OCI-LY7 (cell line): ENCODE data around the gene PCNX2. TPM values are rescaled to one million over a fixed set of nuclear protein-coding genes. Genes with fewer than 3 reads are reported as not detected.

ENCODE experiments used
- Bru-seq: library from RNA; stranded (reverse); fragments of 400-500 nt; gene quantifications from one replicate; lab custom pipeline; 2021; lab: Mats Ljungman, UMichigan
- BruChase-seq, 2 experiments: library from RNA; stranded (reverse); fragments of 400-500 nt; gene quantifications; one replicate each; lab custom pipeline; 2021; lab: Mats Ljungman, UMichigan
- BruUV-seq: library from RNA; stranded (reverse); fragments of 400-500 nt; replicated peaks from 2 replicates; lab custom pipeline; 2021; lab: Mats Ljungman, UMichigan
- CTCF ChIA-PET: fragments of 300-600 bp; sonication (Branson Sonifier 250); formaldehyde crosslinking; loops from one replicate; lab custom pipeline; 2022; ENCODE audit warnings: antibody characterized with exemption; ENCODE audit not compliant: unreplicated experiment; lab: Charles Lee
- POLR2A ChIA-PET: fragments of 300-600 bp; sonication (Branson Sonifier 250); formaldehyde crosslinking; loops from one replicate; lab custom pipeline; 2022; ENCODE audit warnings: antibody characterized with exemption; lab: Charles Lee
- DNase-seq: peaks from one replicate; pipeline ENCODE4 v3.0.0-alpha.2; 2015; ENCODE audit warnings: low spot score
- H2AFZ ChIP-seq: fragments of 200-600 bp; sonication (generic), shearing (Covaris generic); 2 replicates; pipeline ENCODE4 v1.6.1; 2014; ENCODE audit warnings: mild to moderate bottlenecking, antibody characterized with exemption, low read length, moderate library complexity
- H3K27ac ChIP-seq: fragments of 200-600 bp; sonication (generic); 2 replicates; pipeline ENCODE4 v1.5.1; 2014; ENCODE audit warnings: mixed run types, low read depth, mild to moderate bottlenecking, moderate library complexity, low read length, inconsistent platforms; ENCODE audit not compliant: poor library complexity, severe bottlenecking
- H3K36me3 ChIP-seq: fragments of 200-600 bp; sonication (generic); 2 replicates; pipeline ENCODE4 v1.6.1; 2014; ENCODE audit warnings: mild to moderate bottlenecking, antibody characterized with exemption, low read length, moderate library complexity, mixed read lengths; ENCODE audit not compliant: insufficient read depth
- H3K4me1 ChIP-seq: fragments of 200-600 bp; sonication (generic); 2 replicates; pipeline ENCODE4 v1.5.1; 2014; ENCODE audit warnings: mild to moderate bottlenecking, low read length; ENCODE audit not compliant: insufficient read depth, poor library complexity, severe bottlenecking
- H3K4me2 ChIP-seq: fragments of 200-600 bp; sonication (generic); 2 replicates; pipeline ENCODE4 v1.6.1; 2014; ENCODE audit warnings: mild to moderate bottlenecking, low read length
- H3K4me3 ChIP-seq: fragments of 200-600 bp; sonication (generic); 2 replicates; pipeline ENCODE4 v1.5.1; 2014; ENCODE audit warnings: mild to moderate bottlenecking, low read depth, low read length; ENCODE audit not compliant: poor library complexity, severe bottlenecking
- H3K79me2 ChIP-seq: fragments of 200-600 bp; sonication (generic); 2 replicates; pipeline ENCODE4 v1.6.1; 2016; ENCODE audit warnings: low read depth, mild to moderate bottlenecking, low read length, moderate library complexity, mixed read lengths; ENCODE audit not compliant: insufficient read depth
- H3K9me2 ChIP-seq: fragments of 200-600 bp; sonication (generic); 2 replicates; pipeline ENCODE4 v1.6.1; 2016; ENCODE audit warnings: mild to moderate bottlenecking, low read length, mixed read lengths; ENCODE audit not compliant: insufficient read depth
- H3K9me3 ChIP-seq: fragments of 200-600 bp; sonication (generic); 2 replicates; pipeline ENCODE4 v1.6.1; 2014; ENCODE audit warnings: mild to moderate bottlenecking, mixed run types, low read length, mixed read lengths
- H4K20me1 ChIP-seq: fragments of 200-600 bp; sonication (generic); 2 replicates; pipeline ENCODE4 v1.6.1; 2014; ENCODE audit warnings: mild to moderate bottlenecking, antibody characterized with exemption, low read length, moderate library complexity, mixed read lengths; ENCODE audit not compliant: insufficient read depth
- EZH2phosphoT487 ChIP-seq: fragments of 200-600 bp; sonication (generic); IDR thresholded peaks from 2 replicates; pipeline ENCODE4 v1.6.1; 2018; ENCODE audit warnings: low read depth, borderline replicate concordance, mild to moderate bottlenecking, mixed run types, antibody characterized with exemption, low read length, moderate library complexity, mixed read lengths
- intact Hi-C: fragments of 100-400 bp; cut with micrococcal nuclease; formaldehyde crosslinking; loops from one replicate; pipeline ENCODE4 v1.10.0; 2022; ENCODE audit not compliant: unreplicated experiment
- long read RNA-seq: library from polyadenylated mRNA; stranded (forward); transcript quantifications from one replicate; pipeline ENCODE4 v2.0.0, GENCODE V29; 2022
- total RNA-seq, 2 experiments: library from RNA; depleted of rRNA in 1 of 2; stranded (reverse); fragments of >200 nt in 1 of 2; shearing (Covaris generic) in 1 of 2; gene quantifications; 2 replicates each; pipeline ENCODE4 v1.2.3, GENCODE V29; 2014 to 2022
- TF ChIP-seq, protein P1 (sequence below): fragments of 200-600 bp; sonication (generic); conservative IDR thresholded peaks from 2 replicates; pipeline ENCODE4 v1.5.1; 2014; ENCODE audit warnings: mild to moderate bottlenecking, antibody characterized with exemption, low read length, moderate library complexity, mixed read lengths

The PCNX2 gene, protein sequence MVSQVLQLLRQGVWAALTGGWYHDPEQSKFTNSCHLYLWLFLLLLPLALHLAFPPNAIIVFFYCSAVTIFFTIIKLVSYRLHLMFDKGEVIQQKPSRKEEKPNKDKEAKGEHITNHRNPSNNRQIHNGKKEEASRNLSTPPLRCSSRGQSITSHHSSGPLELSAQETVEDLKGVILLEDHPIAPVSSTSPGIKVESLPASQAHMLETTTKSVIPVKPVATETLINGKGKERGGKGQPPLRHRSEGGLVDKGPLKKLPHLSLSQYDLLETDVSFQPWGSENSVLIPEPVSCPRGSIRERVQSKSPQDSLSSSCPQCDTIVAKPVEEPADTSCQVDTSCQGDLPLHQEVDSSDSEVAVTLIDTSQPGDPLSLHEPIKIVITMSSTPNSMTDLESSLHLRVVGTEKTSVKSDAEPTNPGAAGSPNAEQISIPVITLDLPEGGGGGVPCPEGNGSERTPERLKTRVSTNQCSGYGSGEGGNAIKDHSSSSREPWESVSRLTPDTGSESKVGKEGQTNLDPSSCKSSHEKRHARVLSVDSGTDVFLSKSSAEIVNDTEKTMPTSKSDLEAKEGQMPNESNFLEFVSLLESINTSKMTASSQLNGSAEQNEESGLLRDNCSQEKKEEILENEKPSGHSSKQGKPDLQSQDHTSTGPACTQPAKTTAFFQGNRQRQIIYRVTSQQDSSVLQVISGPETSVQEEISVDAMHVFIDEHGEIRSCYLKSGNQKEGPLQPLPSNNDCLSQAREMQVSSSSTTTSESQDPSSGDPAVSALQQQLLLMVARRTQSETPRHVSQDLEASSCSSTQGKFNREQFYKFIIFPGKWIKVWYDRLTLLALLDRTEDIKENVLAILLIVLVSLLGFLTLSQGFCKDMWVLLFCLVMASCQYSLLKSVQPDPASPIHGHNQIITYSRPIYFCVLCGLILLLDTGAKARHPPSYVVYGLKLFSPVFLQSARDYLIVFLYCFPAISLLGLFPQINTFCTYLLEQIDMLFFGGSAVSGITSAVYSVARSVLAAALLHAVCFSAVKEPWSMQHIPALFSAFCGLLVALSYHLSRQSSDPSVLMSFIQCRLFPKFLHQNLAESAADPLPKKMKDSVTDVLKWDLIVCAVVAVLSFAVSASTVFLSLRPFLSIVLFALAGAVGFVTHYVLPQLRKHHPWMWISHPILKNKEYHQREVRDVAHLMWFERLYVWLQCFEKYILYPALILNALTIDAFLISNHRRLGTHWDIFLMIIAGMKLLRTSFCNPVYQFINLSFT (N-terminal part only)
- total RNA-seq (2014; rRNA removed; shearing (Covaris generic)) (16.4 and 17.1 TPM in 2 replicates), total RNA-seq (2022) (26.9 and 30.6 TPM in 2 replicates), Bru-seq, nascent RNA (percentile 69 among the genes with signal in this experiment), BruChase-seq, experiment 1, labeled RNA remaining after a 6-hour chase (percentile 66 among the genes with signal in this experiment), BruChase-seq, experiment 2, labeled RNA remaining after a 2-hour chase (percentile 65 among the genes with signal in this experiment)
- long read RNA-seq, partial matches to known transcripts: 6 of 15 reads
- long read RNA-seq, other reads (novel, unspliced or antisense): 9 of 15 reads

- Histone ChIP-seq H3K36me3 (no peaks in the 10 kb centered on the region), H3K4me2 (peak within 1 kb of the TSS; percentile 84), H4K20me1 (peaks cover 13% of the 10 kb centered on the region; the same call in 1 of the 2 replicates), H3K9me2 (no peaks in the 10 kb centered on the region), H3K79me2 (peaks cover 28% of the 10 kb centered on the region), H3K27ac (peak within 1 kb of the TSS; percentile 43), H3K4me3 (peak within 1 kb of the TSS; percentile 77), H3K4me1 (peaks cover 26% of the 10 kb centered on the region), H3K9me3 (no peaks in the 10 kb centered on the region), H2AFZ (peak within 1 kb of the TSS; percentile 88)
- POLR2A ChIA-PET: interaction anchor here (0.6 to 1.7 kb wide), 7 partner anchors 10 to 37 kb away, joined by 3 to 6 read pairs (median 4); no protein-coding TSS in a partner anchor
- intact Hi-C loops: no loop called here
- no peak for TF ChIP-seq EZH2phosphoT487
- TF ChIP-seq, protein P1, sequence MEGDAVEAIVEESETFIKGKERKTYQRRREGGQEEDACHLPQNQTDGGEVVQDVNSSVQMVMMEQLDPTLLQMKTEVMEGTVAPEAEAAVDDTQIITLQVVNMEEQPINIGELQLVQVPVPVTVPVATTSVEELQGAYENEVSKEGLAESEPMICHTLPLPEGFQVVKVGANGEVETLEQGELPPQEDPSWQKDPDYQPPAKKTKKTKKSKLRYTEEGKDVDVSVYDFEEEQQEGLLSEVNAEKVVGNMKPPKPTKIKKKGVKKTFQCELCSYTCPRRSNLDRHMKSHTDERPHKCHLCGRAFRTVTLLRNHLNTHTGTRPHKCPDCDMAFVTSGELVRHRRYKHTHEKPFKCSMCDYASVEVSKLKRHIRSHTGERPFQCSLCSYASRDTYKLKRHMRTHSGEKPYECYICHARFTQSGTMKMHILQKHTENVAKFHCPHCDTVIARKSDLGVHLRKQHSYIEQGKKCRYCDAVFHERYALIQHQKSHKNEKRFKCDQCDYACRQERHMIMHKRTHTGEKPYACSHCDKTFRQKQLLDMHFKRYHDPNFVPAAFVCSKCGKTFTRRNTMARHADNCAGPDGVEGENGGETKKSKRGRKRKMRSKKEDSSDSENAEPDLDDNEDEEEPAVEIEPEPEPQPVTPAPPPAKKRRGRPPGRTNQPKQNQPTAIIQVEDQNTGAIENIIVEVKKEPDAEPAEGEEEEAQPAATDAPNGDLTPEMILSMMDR: no peak
- DNase-seq: peak; percentile 81
- BruUV-seq: no TSS peak
- CTCF ChIA-PET: no interaction called here
These were observed at the start of gene PCNX2 for GRCh38 chr1:233295237-233295974. PCNX2 (minus strand) TSS chr1:233295725; CDS start chr1:233295478, 247 bp downstream.

DNA sequence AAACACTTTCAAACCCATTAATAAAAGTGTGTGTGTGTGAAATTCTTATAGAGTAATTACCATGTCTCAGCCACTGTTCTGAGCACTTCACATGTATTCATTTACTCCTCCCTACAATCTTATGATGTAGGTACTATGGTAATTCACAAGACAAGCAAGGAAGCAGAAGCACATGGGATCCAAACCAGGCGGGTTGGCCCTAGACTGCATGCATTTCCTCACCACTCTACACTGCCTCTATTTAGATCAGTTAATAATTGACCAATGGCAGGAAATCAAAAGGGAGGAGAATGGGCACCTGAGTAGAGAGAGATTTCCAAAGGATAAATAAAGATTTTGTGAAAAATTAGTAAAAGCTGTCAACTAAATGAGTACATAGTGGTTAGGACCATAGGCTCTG lies 47.7 kb upstream of the PCNX2 start:
- BruUV-seq: no TSS peak
- TF ChIP-seq, protein P1: no peak
- TF ChIP-seq EZH2phosphoT487: no peak
- Histone ChIP-seq H3K27ac (no peak overlapping the region), H3K9me3 (no peaks in the 10 kb centered on the region), H3K9me2 (no peaks in the 10 kb centered on the region), H3K4me3 (no peak overlapping the region), H3K79me2 (no peaks in the 10 kb centered on the region), H2AFZ (no peak overlapping the region), H4K20me1 (no peaks in the 10 kb centered on the region), H3K36me3 (no peaks in the 10 kb centered on the region), H3K4me2 (no peak overlapping the region), H3K4me1 (no peaks in the 10 kb centered on the region)
- CTCF ChIA-PET: no interaction called here
- intact Hi-C loops: no loop called here
- POLR2A ChIA-PET: no interaction called here
- DNase-seq: no peak
